ENCODE measurements around the gene PRG3.

DNA sequence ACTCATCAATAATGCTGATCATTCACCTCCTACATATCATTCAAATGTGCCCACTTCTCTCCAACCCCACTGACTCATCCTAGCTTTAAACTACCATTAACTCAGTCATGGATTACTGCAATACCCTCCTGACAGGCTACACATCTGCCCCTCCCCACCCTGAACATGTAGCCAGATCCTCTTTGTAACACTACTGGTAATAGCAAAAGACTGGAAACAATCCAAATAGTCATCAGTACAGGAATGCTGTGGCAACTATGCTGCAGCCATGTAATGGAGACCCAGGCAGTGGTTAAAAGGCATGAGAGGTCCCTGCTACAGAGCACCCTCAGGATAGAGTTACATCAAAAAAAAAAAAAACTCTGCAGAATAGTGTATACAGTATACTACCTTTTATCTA lies 29.3 kb upstream of the PRG3 start:
- TF ChIP-seq, protein P1, sequence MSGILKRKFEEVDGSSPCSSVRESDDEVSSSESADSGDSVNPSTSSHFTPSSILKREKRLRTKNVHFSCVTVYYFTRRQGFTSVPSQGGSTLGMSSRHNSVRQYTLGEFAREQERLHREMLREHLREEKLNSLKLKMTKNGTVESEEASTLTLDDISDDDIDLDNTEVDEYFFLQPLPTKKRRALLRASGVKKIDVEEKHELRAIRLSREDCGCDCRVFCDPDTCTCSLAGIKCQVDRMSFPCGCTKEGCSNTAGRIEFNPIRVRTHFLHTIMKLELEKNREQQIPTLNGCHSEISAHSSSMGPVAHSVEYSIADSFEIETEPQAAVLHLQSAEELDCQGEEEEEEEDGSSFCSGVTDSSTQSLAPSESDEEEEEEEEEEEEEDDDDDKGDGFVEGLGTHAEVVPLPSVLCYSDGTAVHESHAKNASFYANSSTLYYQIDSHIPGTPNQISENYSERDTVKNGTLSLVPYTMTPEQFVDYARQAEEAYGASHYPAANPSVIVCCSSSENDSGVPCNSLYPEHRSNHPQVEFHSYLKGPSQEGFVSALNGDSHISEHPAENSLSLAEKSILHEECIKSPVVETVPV (CRISPR knock-in tag; IDR thresholded peaks at IDR 0.05): no peak
- no peak for TF ChIP-seq ZFP30 (CRISPR knock-in tag; IDR thresholded peaks at IDR 0.05)

Data from SK-N-SH treated with all-trans-retinoic acid at 6 μM for 48 hours (cell line).